ENCODE data around the gene PCDHGA5. TPM values are rescaled to one million over a fixed set of nuclear protein-coding genes. Genes with fewer than 3 reads are reported as not detected.
"Not testable (repeated sequence)": the region's sequence is repeated elsewhere in the genome, so short reads cannot be mapped to it uniquely, and the experiment has no call there.

Gene PCDHGA5
- total RNA-seq, 1 experiment from 2014 or later, result 0.05 TPM

GRCh38 chr5:141413540-141414069 lies 49.6 kb downstream of the PCDHGA5 start:
- H4K20me1 ChIP-seq (ENCODE audit: insufficient read depth), result no peaks in the 10 kb centered on the region
- ATAC-seq (peak; percentile 65), DNase-seq (ENCODE audit: low read depth, low spot score) (peak; percentile 7)
- ChIA-PET POLR2A (interaction anchor here (1.3 to 2.0 kb wide), 4 partner anchors 93 to 150 kb away, joined by 3 to 9 read pairs (median 4); partner anchors contain the start of gene TAF7), RAD21 (ENCODE audit: low non-redundant PET in 1 of 2, low total read pairs in 2 of 2, uncharacterized antibody in 2 of 2, unreplicated experiment in 2 of 2) (interaction anchor here (1.1 to 2.1 kb wide), 6 partner anchors 108 to 150 kb away, joined by 5 to 17 read pairs (median 7); no protein-coding TSS in a partner anchor), CTCF (interaction anchor here (0.7 to 3.4 kb wide), 18 partner anchors 25 to 224 kb away, joined by 3 to 73 read pairs (median 6); partner anchors contain the start of genes PCDHB14, PCDHGB2, PCDHGC4 and RELL2)
- intact Hi-C loops (cut with micrococcal nuclease), result loop anchor here (1.0 to 2.0 kb wide), 2 partner anchors 99 to 151 kb away; no protein-coding TSS in a partner anchor
- H3K9me2 ChIP-seq (ENCODE audit: insufficient read depth), result no peaks in the 10 kb centered on the region
- no TSS peak for BruUV-seq (replicated peaks)
- H3K9me3 ChIP-seq (ENCODE audit: control insufficient read depth in 1 of 2, insufficient read depth in 1 of 2, low read depth in 1 of 2, low read length in 2 of 2), result peaks cover 0 to 3% of the 10 kb centered on the region in 2 experiments; a peak in 1 of 4 replicates
- TF ChIP-seq RAD21 (IDR thresholded peaks at IDR 0.05; ENCODE audit: low read depth) (0 out of 2 replicates have a peak, but pooled peaks have one; percentile 1), REST (IDR thresholded peaks at IDR 0.05; ENCODE audit: low read depth) (no peak)
- peak overlapping the region; percentile 76 for H2AFZ ChIP-seq (ENCODE audit: low read depth, low read length, poor library complexity, severe bottlenecking)
- H3K4me2 ChIP-seq (ENCODE audit: low read length), result peak overlapping the region; percentile 74
- peak overlapping the region; percentile 46 to 61 for H3K4me3 ChIP-seq (replicated peaks in 1 of 2; ENCODE audit: low read depth in 1 of 2, low read length in 2 of 2)
- peak overlapping the region; percentile 60 for H3K9ac ChIP-seq (ENCODE audit: low read length)
- H3K27ac ChIP-seq (ENCODE audit: low read depth, low read length), result no peak overlapping the region
- H3K4me1 ChIP-seq (ENCODE audit: control insufficient read depth in 1 of 2, insufficient read depth in 2 of 2, low read length in 2 of 2), result peaks cover 2 to 5% of the 10 kb centered on the region in 2 experiments; a peak in 1 of 4 replicates
- H3K79me2 ChIP-seq (ENCODE audit: insufficient read depth, low read length), result no peaks in the 10 kb centered on the region
- no peaks in the 10 kb centered on the region for H3K27me3 ChIP-seq (ENCODE audit: insufficient read depth, low read length)
- no peaks in the 10 kb centered on the region for H3K36me3 ChIP-seq (ENCODE audit: control insufficient read depth in 1 of 2, insufficient read depth in 2 of 2, low read length in 2 of 2)

DNA sequence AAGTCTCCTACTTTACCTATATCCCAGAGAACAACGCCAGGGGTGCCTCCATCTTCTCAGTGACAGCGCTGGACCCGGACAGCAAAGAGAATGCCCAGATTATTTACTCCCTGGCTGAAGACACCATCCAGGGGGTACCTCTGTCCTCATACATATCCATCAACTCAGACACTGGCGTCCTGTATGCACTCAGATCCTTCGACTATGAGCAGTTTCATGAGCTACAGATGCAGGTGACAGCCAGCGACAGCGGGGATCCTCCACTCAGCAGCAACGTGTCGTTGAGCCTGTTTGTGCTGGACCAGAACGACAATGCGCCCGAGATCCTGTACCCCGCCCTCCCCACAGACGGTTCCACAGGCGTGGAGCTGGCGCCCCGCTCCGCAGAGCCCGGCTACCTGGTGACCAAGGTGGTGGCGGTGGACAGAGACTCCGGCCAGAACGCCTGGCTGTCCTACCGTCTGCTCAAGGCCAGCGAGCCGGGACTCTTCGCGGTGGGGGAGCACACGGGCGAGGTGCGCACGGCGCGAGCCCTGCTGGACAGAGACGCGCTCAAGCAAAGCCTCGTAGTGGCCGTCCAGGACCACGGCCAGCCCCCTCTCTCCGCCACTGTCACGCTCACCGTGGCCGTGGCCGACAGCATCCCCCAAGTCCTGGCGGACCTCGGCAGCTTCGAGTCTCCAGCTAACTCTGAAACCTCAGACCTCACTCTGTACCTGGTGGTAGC lies 50.7 kb downstream of the PCDHGA5 start:
- H3K4me2 ChIP-seq (ENCODE audit: low read length); H3K4me1 ChIP-seq (ENCODE audit: control insufficient read depth in 1 of 2, insufficient read depth in 2 of 2, low read length in 2 of 2); ATAC-seq; H3K27ac ChIP-seq (ENCODE audit: low read depth, low read length); H4K20me1 ChIP-seq (ENCODE audit: insufficient read depth); BruUV-seq (replicated peaks); H3K27me3 ChIP-seq (ENCODE audit: insufficient read depth, low read length); POLR2A ChIA-PET; H3K4me3 ChIP-seq (replicated peaks in 1 of 2; ENCODE audit: low read depth in 1 of 2, low read length in 2 of 2); DNase-seq (ENCODE audit: low read depth, low spot score); H3K36me3 ChIP-seq (ENCODE audit: control insufficient read depth in 1 of 2, insufficient read depth in 2 of 2, low read length in 2 of 2); H3K79me2 ChIP-seq (ENCODE audit: insufficient read depth, low read length); H3K9ac ChIP-seq (ENCODE audit: low read length); H3K9me2 ChIP-seq (ENCODE audit: insufficient read depth); H2AFZ ChIP-seq (ENCODE audit: low read depth, low read length, poor library complexity, severe bottlenecking); RAD21 ChIA-PET (ENCODE audit: low non-redundant PET in 1 of 2, low total read pairs in 2 of 2, uncharacterized antibody in 2 of 2, unreplicated experiment in 2 of 2); intact Hi-C loops (cut with micrococcal nuclease): not testable (repeated sequence)
- peaks cover 0 to 10% of the 10 kb centered on the region in 2 experiments; a peak in 1 of 4 replicates for H3K9me3 ChIP-seq (ENCODE audit: control insufficient read depth in 1 of 2, insufficient read depth in 1 of 2, low read depth in 1 of 2, low read length in 2 of 2)
- CTCF ChIA-PET, result interaction anchor here (2.7 to 3.4 kb wide), 2 partner anchors 143 to 149 kb away, joined by 69 to 73 read pairs; no protein-coding TSS in a partner anchor

DNA sequence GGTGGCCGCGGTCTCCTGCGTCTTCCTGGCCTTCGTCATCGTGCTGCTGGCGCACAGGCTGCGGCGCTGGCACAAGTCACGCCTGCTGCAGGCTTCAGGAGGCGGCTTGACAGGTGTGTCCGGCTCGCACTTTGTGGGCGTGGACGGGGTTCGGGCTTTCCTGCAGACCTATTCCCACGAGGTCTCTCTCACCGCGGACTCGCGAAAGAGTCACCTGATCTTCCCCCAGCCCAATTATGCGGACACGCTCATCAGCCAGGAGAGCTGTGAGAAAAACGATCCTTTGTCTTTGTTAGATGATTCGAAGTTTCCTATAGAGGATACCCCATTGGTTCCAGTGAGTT lies 51.3 kb downstream of the PCDHGA5 start:
- ATAC-seq; DNase-seq (ENCODE audit: low read depth, low spot score); H3K36me3 ChIP-seq (ENCODE audit: control insufficient read depth in 1 of 2, insufficient read depth in 2 of 2, low read length in 2 of 2); H3K9ac ChIP-seq (ENCODE audit: low read length); H3K4me3 ChIP-seq (replicated peaks in 1 of 2; ENCODE audit: low read depth in 1 of 2, low read length in 2 of 2); CTCF ChIA-PET; H2AFZ ChIP-seq (ENCODE audit: low read depth, low read length, poor library complexity, severe bottlenecking); H3K27me3 ChIP-seq (ENCODE audit: insufficient read depth, low read length); BruUV-seq (replicated peaks); POLR2A ChIA-PET; H3K4me1 ChIP-seq (ENCODE audit: control insufficient read depth in 1 of 2, insufficient read depth in 2 of 2, low read length in 2 of 2); intact Hi-C loops (cut with micrococcal nuclease); H4K20me1 ChIP-seq (ENCODE audit: insufficient read depth); RAD21 ChIA-PET (ENCODE audit: low non-redundant PET in 1 of 2, low total read pairs in 2 of 2, uncharacterized antibody in 2 of 2, unreplicated experiment in 2 of 2); H3K4me2 ChIP-seq (ENCODE audit: low read length); H3K79me2 ChIP-seq (ENCODE audit: insufficient read depth, low read length); H3K27ac ChIP-seq (ENCODE audit: low read depth, low read length); H3K9me2 ChIP-seq (ENCODE audit: insufficient read depth): not testable (repeated sequence)
- peaks cover 0 to 13% of the 10 kb centered on the region in 2 experiments; a peak in 1 of 4 replicates for H3K9me3 ChIP-seq (ENCODE audit: control insufficient read depth in 1 of 2, insufficient read depth in 1 of 2, low read depth in 1 of 2, low read length in 2 of 2)
